ENCODE data around the gene MAD1L1.

DNA sequence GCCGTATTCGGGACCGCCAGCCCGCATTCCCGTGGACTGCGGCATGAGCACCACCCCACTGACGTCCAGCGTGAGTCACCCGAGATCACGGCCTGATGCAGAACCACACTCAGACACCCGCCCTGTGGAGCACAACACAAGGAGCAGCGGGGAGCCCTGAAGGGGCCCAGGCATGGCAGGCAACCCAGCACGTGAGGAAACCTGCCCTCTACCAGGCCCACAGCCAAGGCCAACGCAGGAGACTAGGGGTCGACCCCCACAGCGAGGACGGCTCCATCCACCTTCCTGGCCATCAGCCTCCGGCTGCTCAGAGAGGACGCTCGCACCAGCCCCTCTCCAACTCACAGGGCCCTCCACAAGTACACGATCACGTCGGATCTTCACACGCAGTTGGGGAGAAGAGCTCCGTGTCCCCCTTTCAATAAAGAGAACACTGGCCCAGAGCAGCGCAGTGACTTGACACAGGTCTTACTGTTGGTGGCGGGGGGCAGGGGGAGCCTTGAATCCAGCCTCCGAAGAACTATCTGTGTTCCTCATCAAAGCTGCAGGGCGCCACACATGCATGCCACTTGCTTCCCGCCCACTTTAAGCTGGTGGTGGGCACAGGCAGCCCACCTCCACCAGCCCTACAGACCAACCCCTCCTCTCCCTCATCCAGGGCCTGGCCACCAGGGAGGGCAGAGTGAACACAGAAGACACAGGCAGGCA is 22.0 kb downstream of the MAD1L1 start:
- no peak for TF ChIP-seq POLR2A (IDR thresholded peaks at IDR 0.05)
- TF ChIP-seq CTCF (IDR thresholded peaks at IDR 0.05) = no peak
